DMS153 treated with DMSO at 0.1 percent for 48 hours (cell line): ENCODE measurements around the gene EIF4A3.
A peak's percentile ranks its signal among the peaks of the same experiment; 100 is the strongest.

Experiments
- DNase-seq: peaks from one replicate; lab custom pipeline; 2025; ENCODE audit not compliant: unreplicated experiment; lab: John Stamatoyannopoulos, UW

Gene EIF4A3

GRCh38 chr17:80138856-80139426, 8.0 kb downstream of the EIF4A3 start:
- DNase-seq, result no peak

DNA sequence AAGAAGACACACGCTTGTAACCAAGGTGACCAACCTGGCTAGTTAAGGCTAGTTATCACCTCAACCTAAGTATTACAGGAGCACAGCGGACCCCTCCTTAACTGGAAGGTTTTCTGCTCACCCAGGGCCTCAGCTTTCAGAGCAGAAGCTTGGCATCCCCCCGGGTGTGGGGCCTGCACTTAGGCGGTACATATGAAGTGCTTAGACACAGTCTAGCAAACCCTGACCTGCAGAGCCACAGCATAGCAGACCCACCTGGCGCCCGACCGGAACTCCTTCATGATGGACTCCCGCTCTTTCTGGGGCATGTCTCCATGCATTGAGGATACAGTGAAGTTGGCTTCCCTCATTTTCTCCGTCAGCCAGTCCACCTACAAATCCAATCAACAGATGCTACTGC, 9.8 kb downstream of the EIF4A3 start:
- DNase-seq, result no peak

- no peak for DNase-seq
Observed at GRCh38 chr17:80133626-80133970, 13.3 kb downstream of the EIF4A3 start.

- DNase-seq, result no peak
Observed at GRCh38 chr17:80132906-80133625, 13.9 kb downstream of the EIF4A3 start.

DNA sequence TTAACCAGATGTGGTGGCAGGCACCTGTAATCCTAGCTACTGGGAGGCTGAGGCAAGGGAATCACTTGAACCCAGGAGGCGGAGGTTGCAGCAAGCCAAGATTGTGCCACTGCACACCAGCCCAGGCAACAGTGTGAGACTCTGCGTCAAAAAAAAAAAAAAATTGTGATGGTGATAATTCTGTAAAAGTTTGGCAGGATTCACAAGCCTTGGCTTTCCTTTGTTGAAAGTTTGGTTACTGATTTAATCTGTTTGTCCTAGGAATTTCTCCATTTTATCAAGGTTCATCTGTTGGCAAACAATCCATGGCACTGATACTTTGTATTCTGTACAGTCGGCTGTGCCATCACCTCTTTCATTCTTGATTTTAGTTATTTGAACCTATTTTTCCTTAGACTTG, 15.9 kb downstream of the EIF4A3 start:
- no peak for DNase-seq

GRCh38 chr17:80129006-80129565, 17.8 kb downstream of the EIF4A3 start:
- no peak for DNase-seq

- DNase-seq, result no peak
Observed at GRCh38 chr17:80126449-80126715, 20.5 kb downstream of the EIF4A3 start.

DNA sequence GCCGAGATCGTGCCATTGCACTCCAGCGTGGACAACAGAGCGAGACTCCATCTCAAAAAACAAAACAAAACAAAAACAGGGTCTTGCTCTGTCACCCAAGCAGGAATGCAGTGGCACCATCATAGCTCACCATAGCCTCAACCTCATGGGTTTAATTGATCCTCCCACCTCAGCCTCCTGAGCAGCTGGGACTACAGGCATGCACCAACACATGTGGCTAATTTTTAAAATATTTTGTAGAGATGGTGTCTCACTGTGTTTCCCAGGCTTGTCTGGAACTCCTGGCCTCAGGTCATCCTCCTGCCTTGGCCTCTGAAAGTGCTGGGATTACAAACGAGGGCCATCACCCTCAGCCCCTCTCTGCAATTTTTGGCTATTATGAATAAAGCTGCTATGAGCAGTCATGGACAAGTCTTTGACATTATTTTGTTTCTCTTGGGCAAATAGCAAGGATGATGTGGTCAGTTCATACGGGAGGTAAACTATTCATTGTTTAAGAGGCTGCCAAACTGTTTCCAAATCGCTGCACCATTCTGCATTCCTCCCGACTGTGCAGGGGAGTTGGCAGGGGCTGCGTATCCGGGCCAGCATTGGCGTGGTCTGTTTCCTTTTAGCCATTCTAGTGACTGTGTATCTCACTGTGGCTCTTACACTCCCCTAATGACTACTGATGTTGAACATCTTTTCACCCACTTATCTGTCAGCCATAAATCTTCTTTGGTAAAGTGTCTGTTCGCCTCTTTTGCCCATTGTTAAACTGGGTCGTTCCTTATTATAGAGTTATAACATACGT, 21.1 kb downstream of the EIF4A3 start:
- no peak for DNase-seq

DNA sequence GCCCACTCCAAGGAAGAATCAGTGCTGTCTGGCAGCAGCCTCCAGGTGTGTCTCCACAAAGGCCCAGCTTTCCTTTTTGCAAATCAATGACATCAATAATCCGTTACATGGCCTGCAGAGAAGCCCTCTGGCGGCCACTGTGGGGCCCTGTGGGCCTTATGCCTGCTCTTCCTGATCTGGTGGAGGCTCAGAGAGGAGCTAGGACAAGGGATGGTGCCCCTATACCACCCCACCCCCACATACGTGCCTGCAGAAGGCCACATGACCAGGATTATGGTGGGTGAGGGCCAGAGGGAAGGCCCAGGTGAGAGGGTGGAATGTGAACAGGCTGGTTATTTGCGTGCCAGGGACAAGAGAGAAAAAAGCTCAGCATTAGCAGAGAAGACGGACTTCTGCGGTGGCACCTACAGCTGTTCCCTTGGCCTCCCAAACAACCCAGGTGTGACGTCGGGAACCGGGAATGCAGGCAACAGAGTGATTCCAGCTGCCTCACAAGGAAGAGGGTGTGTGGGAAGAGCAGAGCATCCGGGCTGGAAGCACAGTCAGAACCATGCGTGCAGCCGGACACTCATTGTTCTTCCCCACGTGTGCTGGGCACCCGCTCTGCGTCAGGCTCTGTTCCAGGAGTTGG, 22.5 kb downstream of the EIF4A3 start:
- peak; percentile 41 for DNase-seq

DNA sequence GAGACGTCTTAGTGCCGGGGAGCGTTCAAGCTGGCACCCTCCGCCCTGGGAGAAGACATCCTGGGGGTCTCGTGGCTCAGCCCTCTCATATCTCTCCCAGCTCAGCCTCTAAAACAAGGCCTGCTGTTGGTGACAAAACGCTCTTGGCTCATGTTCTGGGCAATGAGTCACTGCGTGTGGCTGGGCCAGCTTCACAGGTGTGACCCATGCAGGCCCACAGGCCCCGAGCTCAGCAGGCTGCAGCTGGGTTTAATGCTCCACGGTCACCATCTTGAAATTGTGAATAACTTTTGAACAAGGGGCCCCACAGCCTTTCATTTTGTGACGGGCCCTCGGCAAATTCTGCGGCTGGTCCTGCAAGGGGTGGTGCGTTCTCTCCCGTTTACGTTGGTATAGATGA, 23.1 kb downstream of the EIF4A3 start:
- DNase-seq, result no peak

GRCh38 chr17:80122926-80123505, 23.9 kb downstream of the EIF4A3 start:
- no peak for DNase-seq

- no peak for DNase-seq
Observed at GRCh38 chr17:80122026-80122575, 24.8 kb downstream of the EIF4A3 start.

DNA sequence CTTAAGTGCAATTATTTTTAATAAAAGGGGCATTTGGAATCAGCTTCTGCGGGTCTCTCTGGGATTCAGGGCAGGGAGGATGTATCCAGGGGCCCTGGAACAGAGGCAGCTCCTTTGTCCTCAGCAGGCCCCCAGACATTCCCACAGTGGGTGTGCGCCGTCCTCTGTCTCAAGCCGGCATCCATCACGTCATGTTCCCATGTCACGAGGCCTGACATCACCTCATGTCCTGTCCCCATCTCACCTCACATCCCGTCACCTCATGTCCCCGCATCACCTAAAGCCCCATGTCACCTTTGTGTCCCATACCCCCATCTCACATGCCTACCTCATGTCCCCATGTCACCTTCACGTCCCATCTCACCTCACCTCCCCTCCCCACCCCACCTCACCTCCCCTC, 27.1 kb downstream of the EIF4A3 start:
- no peak for DNase-seq

DNA sequence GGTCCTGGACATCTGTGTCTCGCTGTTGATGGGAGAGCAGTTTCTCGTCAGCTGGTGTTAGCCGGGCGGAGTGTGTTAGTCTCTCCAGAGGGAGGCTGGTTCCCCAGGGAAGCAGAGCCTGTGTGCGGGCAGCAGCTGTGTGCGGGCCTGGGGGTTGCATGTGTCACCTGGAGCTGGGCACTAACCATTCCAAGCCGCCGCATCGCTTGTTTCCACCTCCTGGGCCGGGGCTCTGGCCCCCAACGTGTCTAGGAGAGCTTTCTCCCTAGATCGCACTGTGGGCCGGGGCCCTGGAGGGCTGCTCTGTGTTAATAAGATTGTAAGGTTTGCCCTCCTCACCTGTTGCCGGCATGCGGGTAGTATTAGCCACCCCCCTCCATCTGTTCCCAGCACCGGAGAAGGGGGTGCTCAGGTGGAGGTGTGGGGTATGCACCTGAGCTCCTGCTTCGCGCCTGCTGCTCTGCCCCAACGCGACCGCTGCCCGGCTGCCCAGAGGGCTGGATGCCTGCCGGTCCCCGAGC, 27.6 kb downstream of the EIF4A3 start:
- DNase-seq, result no peak

GRCh38 chr17:80118601-80119270, 28.2 kb downstream of the EIF4A3 start:
- DNase-seq, result no peak

GRCh38 chr17:80117491-80118401, 29.2 kb downstream of the EIF4A3 start:
- no peak for DNase-seq

DNA sequence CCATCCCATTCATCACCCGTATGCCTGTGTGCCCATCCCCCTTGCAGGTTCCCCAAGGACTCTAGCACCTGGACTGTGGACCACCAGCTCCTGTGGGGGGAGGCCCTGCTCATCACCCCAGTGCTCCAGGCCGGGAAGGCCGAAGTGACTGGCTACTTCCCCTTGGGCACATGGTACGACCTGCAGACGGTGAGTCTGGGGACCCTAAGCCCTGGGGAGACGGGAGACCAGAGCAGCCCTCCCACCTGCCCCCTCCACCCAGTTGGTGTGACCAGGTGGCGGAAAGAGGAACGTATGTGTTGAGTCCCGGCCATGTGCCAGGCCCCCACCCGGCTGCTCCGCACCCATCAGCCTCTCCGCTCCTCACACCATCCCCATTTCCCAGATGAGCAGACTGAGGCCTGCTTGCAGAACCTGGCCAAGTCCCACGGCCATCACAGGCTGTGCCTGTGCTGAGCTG, 30.0 kb downstream of the EIF4A3 start:
- no peak for DNase-seq

DNA sequence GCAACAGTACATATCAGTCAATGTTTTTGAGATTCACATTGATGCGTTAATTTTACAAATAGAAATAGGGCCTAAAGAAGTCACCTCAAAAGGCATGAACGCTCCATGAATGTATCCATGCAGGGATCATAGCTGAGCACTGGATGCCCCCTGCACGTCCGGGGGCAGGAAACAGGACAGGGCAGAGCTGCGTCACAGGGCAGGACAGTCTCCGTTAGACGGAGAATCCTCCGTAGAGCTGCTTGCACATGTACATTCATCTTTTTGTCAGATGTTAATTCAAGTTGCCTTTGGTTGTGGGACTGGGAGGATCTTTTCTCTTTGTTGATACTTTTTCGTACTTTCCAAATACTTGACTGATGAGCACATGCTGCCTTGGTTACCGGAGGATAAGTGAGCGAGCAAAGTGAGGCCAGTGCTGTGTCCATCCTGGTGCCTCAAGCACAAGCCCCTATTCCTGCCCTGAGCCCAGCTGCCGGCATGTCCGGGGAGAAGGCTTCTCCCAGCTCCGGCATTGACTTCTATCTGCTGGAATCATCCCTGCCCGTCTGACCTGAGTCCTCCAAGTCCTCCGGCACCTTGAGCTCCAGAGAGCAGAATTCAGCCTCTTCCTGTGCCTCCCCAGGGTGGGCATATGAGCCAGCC, 30.5 kb downstream of the EIF4A3 start:
- DNase-seq, result no peak

GRCh38 chr17:80115159-80115558, 31.8 kb downstream of the EIF4A3 start:
- no peak for DNase-seq
